Endothelial cell of umbilical vein (primary cell): ENCODE measurements around the gene PRMT1.

Experiments used
- CTCF ChIP-seq, 2 donors: IDR thresholded peaks; 1 replicate in 1 of 2; 2 replicates in 1 of 2; pipeline ENCODE4 v1.5.1; 2011; ENCODE audit warnings: low read length in 2 of 2, mild to moderate bottlenecking in 2 of 2, moderate library complexity in 2 of 2, control low read depth in 1 of 2, inconsistent platforms in 1 of 2, low read depth in 1 of 2; ENCODE audit not compliant: insufficient read depth in 1 of 2; ENCODE audit errors: extremely low read depth in 1 of 2
- EZH2 ChIP-seq: IDR thresholded peaks from 2 replicates; pipeline ENCODE4 v1.6.1; 2012; ENCODE audit warnings: borderline replicate concordance, low read depth, mild to moderate bottlenecking, moderate library complexity, low read length, inconsistent platforms; ENCODE audit not compliant: severe bottlenecking
- POLR2A ChIP-seq: IDR thresholded peaks from 2 replicates; pipeline ENCODE4 v1.6.1; 2012; ENCODE audit warnings: low read depth, mild to moderate bottlenecking, control low read depth, low read length

GRCh38 chr19:49690656-49691242 lies 13.7 kb downstream of the PRMT1 start, which contains the start of gene CPT1C:
- peak; percentile 79 for TF ChIP-seq POLR2A
- TF ChIP-seq CTCF (IDR thresholded peaks at IDR 0.05; ENCODE audit: extremely low read depth in 1 of 2, insufficient read depth in 1 of 2, low read depth in 1 of 2, low read length in 2 of 2) = no peak
- TF ChIP-seq EZH2 = no peak
